Hematopoietic multipotent progenitor cell (in vitro differentiated cells): ENCODE data around the gene PXDC1. TPM values are rescaled to one million over a fixed set of nuclear protein-coding genes. Genes with fewer than 3 reads are reported as not detected.

Experiments used
- DNase-seq, 3 donors: peaks; one replicate each; pipeline ENCODE4 v3.0.0-alpha.2; 2011 to 2015; ENCODE audit warnings: low read depth in 2 of 3, low spot score in 2 of 3
- total RNA-seq: library from RNA; depleted of rRNA; stranded (reverse); fragments of >200 nt; gene quantifications from one replicate; pipeline ENCODE4 v1.2.3, GENCODE V29; 2012

The PXDC1 gene
- 7.3 TPM for total RNA-seq

GRCh38 chr6:3751077-3751729 lies at the start of gene PXDC1:
TSS of gene PXDC1 (minus strand) at chr6:3751713. CDS start at chr6:3751531, 182 bp downstream.
- peak in 2 of 3 donors; percentile 22 to 45 for DNase-seq

GRCh38 chr6:3800850-3801591 lies 49.5 kb upstream of the PXDC1 start:
- DNase-seq, result no peak

GRCh38 chr6:3799719-3800118 lies 48.2 kb upstream of the PXDC1 start:
- DNase-seq, result no peak

GRCh38 chr6:3798055-3798919 lies 46.8 kb upstream of the PXDC1 start:
- no peak for DNase-seq

- DNase-seq, result no peak
Observed at GRCh38 chr6:3797231-3798054, 45.9 kb upstream of the PXDC1 start.

- DNase-seq, result no peak
Observed at GRCh38 chr6:3796719-3797041, 45.2 kb upstream of the PXDC1 start.

GRCh38 chr6:3795836-3796718 lies 44.6 kb upstream of the PXDC1 start:
- DNase-seq, result no peak

- no peak for DNase-seq
Observed at GRCh38 chr6:3794092-3794491, 42.6 kb upstream of the PXDC1 start.

- DNase-seq, result no peak
Observed at GRCh38 chr6:3793545-3793944, 42.0 kb upstream of the PXDC1 start.

- no peak for DNase-seq
Observed at GRCh38 chr6:3791526-3792203, 40.2 kb upstream of the PXDC1 start.

- no peak for DNase-seq
Observed at GRCh38 chr6:3789896-3790558, 38.5 kb upstream of the PXDC1 start.

- DNase-seq, result no peak
Observed at GRCh38 chr6:3789018-3789895, 37.7 kb upstream of the PXDC1 start.

GRCh38 chr6:3788408-3789017 lies 37.0 kb upstream of the PXDC1 start:
- DNase-seq, result no peak

- no peak for DNase-seq
Observed at GRCh38 chr6:3786141-3786540, 34.6 kb upstream of the PXDC1 start.

- DNase-seq, result no peak
Observed at GRCh38 chr6:3785745-3786098, 34.2 kb upstream of the PXDC1 start.

- no peak for DNase-seq
Observed at GRCh38 chr6:3784885-3785744, 33.6 kb upstream of the PXDC1 start.
